ENCODE measurements around the gene CHST8. TPM values are rescaled to one million over a fixed set of nuclear protein-coding genes. Genes with fewer than 3 reads are reported as not detected.

CHST8 gene
- total RNA-seq, 4 donors from 2014 or later: 0.39 to 4.4 (median 0.96) TPM

- 71 to 75% methylated on average over 10 of the region's 10 CpGs for WGBS, 2 donors
- no peak for TF ChIP-seq CTCF (IDR thresholded peaks at IDR 0.05)
- no peak for TF ChIP-seq EP300 (IDR thresholded peaks at IDR 0.05)
- TF ChIP-seq POLR2A (IDR thresholded peaks at IDR 0.05): no peak
- Histone ChIP-seq H3K4me1 (peaks cover 0 to 7% (median under 1%) of the 10 kb centered on the region in 4 donors), H3K27ac (no peak overlapping the region), H3K27me3 (no peaks in the 10 kb centered on the region), H3K4me3 (no peak overlapping the region), H3K36me3 (peaks cover 0 to 80% (median 0%) of the 10 kb centered on the region in 3 donors), H3K9me3 (no peaks in the 10 kb centered on the region)
- DNase-seq (ENCODE audit: low spot score in 2 of 2): peak; percentile 25 to 31
Observed at GRCh38 chr19:33804021-33804799, 182.5 kb downstream of the CHST8 start.

GRCh38 chr19:33805313-33805712, 183.6 kb downstream of the CHST8 start:
- Histone ChIP-seq H3K9me3 (no peaks in the 10 kb centered on the region), H3K4me3 (no peak overlapping the region), H3K4me1 (peaks cover 0 to 3% (median 0%) of the 10 kb centered on the region in 4 donors), H3K27ac (no peak overlapping the region), H3K36me3 (peaks cover 0 to 91% (median 0%) of the 10 kb centered on the region in 3 donors), H3K27me3 (no peaks in the 10 kb centered on the region)
- WGBS, 2 donors: 81 to 100% methylated on average over 1 to 3 of the region's 3 CpGs
- DNase-seq (ENCODE audit: low spot score in 2 of 2): no peak
- TF ChIP-seq EP300 (IDR thresholded peaks at IDR 0.05) (no peak), POLR2A (IDR thresholded peaks at IDR 0.05) (no peak), CTCF (IDR thresholded peaks at IDR 0.05) (no peak)

GRCh38 chr19:33805840-33806433, 184.2 kb downstream of the CHST8 start:
- TF ChIP-seq CTCF (IDR thresholded peaks at IDR 0.05) (no peak), POLR2A (IDR thresholded peaks at IDR 0.05) (no peak), EP300 (IDR thresholded peaks at IDR 0.05) (no peak)
- Histone ChIP-seq H3K27me3 (no peaks in the 10 kb centered on the region), H3K4me1 (peaks cover 0 to 3% (median 0%) of the 10 kb centered on the region in 4 donors), H3K9me3 (no peaks in the 10 kb centered on the region), H3K27ac (no peak overlapping the region), H3K36me3 (peaks cover 0 to 96% (median 0%) of the 10 kb centered on the region in 3 donors), H3K4me3 (no peak overlapping the region)
- no peak for DNase-seq (ENCODE audit: low spot score in 2 of 2)
- 82 to 87% methylated on average over 9 of the region's 9 CpGs for WGBS, 2 donors

GRCh38 chr19:33806434-33806881, 184.7 kb downstream of the CHST8 start:
- TF ChIP-seq EP300 (IDR thresholded peaks at IDR 0.05) (no peak), POLR2A (IDR thresholded peaks at IDR 0.05) (no peak), CTCF (IDR thresholded peaks at IDR 0.05) (no peak)
- Histone ChIP-seq H3K27ac (no peak overlapping the region), H3K9me3 (no peaks in the 10 kb centered on the region), H3K4me1 (peaks cover 0 to 3% (median 0%) of the 10 kb centered on the region in 4 donors), H3K27me3 (no peaks in the 10 kb centered on the region), H3K4me3 (no peak overlapping the region), H3K36me3 (peaks cover 0 to 96% (median 0%) of the 10 kb centered on the region in 3 donors)
- 77 to 79% methylated on average over 8 of the region's 8 CpGs for WGBS, 2 donors
- no peak for DNase-seq (ENCODE audit: low spot score in 2 of 2)

- H3K4me1 ChIP-seq: peaks cover 0 to 3% (median 0%) of the 10 kb centered on the region in 4 donors
- H3K27ac ChIP-seq: no peak overlapping the region
- H3K27me3 ChIP-seq: no peaks in the 10 kb centered on the region
- WGBS, 2 donors: 61 to 75% methylated on average over 1 of the region's 1 CpG
- no peak for DNase-seq (ENCODE audit: low spot score in 2 of 2)
- H3K36me3 ChIP-seq: peaks cover 0 to 96% (median 0%) of the 10 kb centered on the region in 3 donors
- H3K4me3 ChIP-seq: no peak overlapping the region
- no peaks in the 10 kb centered on the region for H3K9me3 ChIP-seq
- TF ChIP-seq CTCF (IDR thresholded peaks at IDR 0.05) (no peak), POLR2A (IDR thresholded peaks at IDR 0.05) (no peak), EP300 (IDR thresholded peaks at IDR 0.05) (no peak)
Observed at GRCh38 chr19:33808399-33808798, 186.6 kb downstream of the CHST8 start.
